Spleen (tissue), 13 donors: ENCODE measurements around the gene NDNF. TPM values are rescaled to one million over a fixed set of nuclear protein-coding genes. Genes with fewer than 3 reads are reported as not detected.
A peak's percentile ranks its signal among the peaks of the same experiment; 100 is the strongest.

ENCODE experiments used
- DNase-seq: peaks from one replicate; pipeline ENCODE4 v3.0.0-alpha.2; 2020
- H3K27ac ChIP-seq, 8 donors: fragments of 200-600 bp; sonication (generic) in 7 of 8; 1 replicate in 4 of 8; 2 replicates in 4 of 8; pipeline versions ENCODE4 v1.5.0 to v1.8.0; 2016 to 2021; ENCODE audit warnings: inconsistent platforms in 4 of 8, mild to moderate bottlenecking in 4 of 8, moderate library complexity in 1 of 8
- H3K27me3 ChIP-seq, 7 donors: fragments of 200-600 bp; sonication (generic) in 6 of 7; replicated peaks in 1 of 7; 1 replicate in 4 of 7; 2 replicates in 3 of 7; pipeline versions ENCODE4 v1.5.0 to v1.8.0; 2016 to 2021; ENCODE audit warnings: inconsistent platforms in 3 of 7, mild to moderate bottlenecking in 1 of 7
- H3K36me3 ChIP-seq, 6 donors: fragments of 200-600 bp; sonication (generic) in 5 of 6; 1 replicate in 4 of 6; 2 replicates in 2 of 6; pipeline versions ENCODE4 v1.5.0 to v1.8.0; 2016 to 2021; ENCODE audit warnings: inconsistent platforms in 2 of 6
- H3K4me1 ChIP-seq, 6 donors: fragments of 200-600 bp; sonication (generic) in 5 of 6; 1 replicate in 3 of 6; 2 replicates in 3 of 6; pipeline versions ENCODE4 v1.5.0 to v1.8.0; 2016 to 2021; ENCODE audit warnings: inconsistent platforms in 3 of 6
- H3K4me3 ChIP-seq, 8 donors: fragments of 200-600 bp; sonication (generic) in 7 of 8; 1 replicate in 4 of 8; 2 replicates in 4 of 8; pipeline versions ENCODE4 v1.5.0 to v1.8.0; 2016 to 2021; ENCODE audit warnings: inconsistent platforms in 4 of 8, mild to moderate bottlenecking in 4 of 8, moderate library complexity in 2 of 8
- H3K9me3 ChIP-seq, 8 donors: fragments of 200-600 bp; sonication (generic) in 7 of 8; 1 replicate in 4 of 8; 2 replicates in 4 of 8; pipeline versions ENCODE4 v1.5.0 to v1.8.0; 2016 to 2021; ENCODE audit warnings: inconsistent platforms in 4 of 8
- CTCF ChIP-seq, 11 experiments: fragments of 200-600 bp in 7 of 11; fragments of 450-650 bp in 4 of 11; sonication (generic) in 4 of 11; IDR thresholded peaks in 8 of 11; conservative IDR thresholded peaks in 3 of 11; 1 replicate in 7 of 11; 2 replicates in 4 of 11; pipeline versions ENCODE4 v1.4.0 to v1.8.0; 2016 to 2021; ENCODE audit warnings: antibody characterized with exemption in 11 of 11, inconsistent platforms in 4 of 11, mild to moderate bottlenecking in 1 of 11
- POLR2A ChIP-seq, 3 donors: fragments of 450-650 bp; IDR thresholded peaks; one replicate each; pipeline ENCODE4 v1.5.1; 2017; ENCODE audit warnings: antibody characterized with exemption in 3 of 3, mild to moderate bottlenecking in 1 of 3
- POLR2AphosphoS5 ChIP-seq, 3 donors: sonication (generic); formaldehyde crosslinking; IDR thresholded peaks; one replicate each; pipeline ENCODE4 v1.5.1; 2017; ENCODE audit warnings: antibody characterized with exemption in 3 of 3
- WGBS, 5 donors: extraction: QIAGEN DNeasy Blood & Tissue Kit in 3 of 5; methylation state at CpG; one replicate each; pipeline versions ENCODE4 v1.1.5 to v1.1.7; 2013 to 2018; 5-methylcytosine and 5-hydroxymethylcytosine counted together
- intact Hi-C: fragments of 100-400 bp; cut with DNase I; formaldehyde crosslinking; loops from one replicate; pipeline ENCODE4 v1.15.0; 2023; ENCODE audit warnings: low total_unique reads
- long read RNA-seq, 2 donors: transcript quantifications; one replicate each; lab custom pipeline, GENCODE V29; 2026
- polyA plus RNA-seq, 3 donors: library from polyadenylated mRNA; stranded (reverse); fragments of 200-250 nt; gene quantifications; one replicate each; pipeline ENCODE4 v1.2.1, GENCODE V29; 2013
- total RNA-seq, 7 donors: library from RNA; depleted of rRNA in 3 of 7; stranded (reverse); fragments of >200 nt in 3 of 7; fragmentation: NEBNext Ultra II Directional in 4 of 7; extraction: Animal tissue kit (Norgen Biotek cat#: 25700) in 4 of 7; gene quantifications; one replicate each; pipeline versions ENCODE4 v1.1.0 to v1.2.1, GENCODE V29; 2016 to 2021
- donor health status: healthy with polysubstance abuse.
- donor health status: DM: no; HTN: no; CAD: no; lungs with moderate emphysema.
- donor health status: DM: no; HTN: no; CAD: no.
- donor health status: Bipolar disorder and iron deficiency.
- donor health status: healthy.
- donor health status: DM: no; HTN: no; CAD: no.
- donor health status: DM: yes; HTN: yes; CAD: no.

NDNF gene
- under 1 TPM in 4 of 7 donors, not detected in 3; 0.20 to 0.82 (median 0.33) TPM for total RNA-seq
- polyA plus RNA-seq: under 1 TPM; 0.03 to 0.15 (median 0.08) TPM
- long read RNA-seq, donor 1: 0 reads
- long read RNA-seq, donor 2: 0 reads

- Histone ChIP-seq H3K4me1 (peaks cover 4 to 31% (median 23%) of the 10 kb centered on the region in 6 donors), H3K27ac (no peak within 1 kb of the TSS), H3K9me3 (no peaks in the 10 kb centered on the region), H3K36me3 (no peaks in the 10 kb centered on the region), H3K4me3 (peak within 1 kb of the TSS; percentile 10 to 73 (median 46)), H3K27me3 (peaks cover 0 to 90% (median 47%) of the 10 kb centered on the region in 7 donors)
- no peak for DNase-seq
- WGBS, 5 donors: 0 to 4% (median 1%) methylated on average over 41 to 76 of the region's 76 CpGs
- intact Hi-C loops: no loop called here
- TF ChIP-seq POLR2A (IDR thresholded peaks at IDR 0.05): no peak
- no peak for TF ChIP-seq POLR2AphosphoS5 (IDR thresholded peaks at IDR 0.05)
- TF ChIP-seq CTCF (IDR thresholded peaks at IDR 0.05 in 8 of 11, conservative IDR thresholded peaks at IDR 0.05 in 3 of 11): no peak
Observed at GRCh38 chr4:121072224-121073003, at the start of gene NDNF. TSS of gene NDNF (minus strand) at chr4:121072535. CDS start at chr4:121045837, 26,698 bp downstream.

GRCh38 chr4:121119715-121120114 lies 47.4 kb upstream of the NDNF start:
- H3K36me3 ChIP-seq: no peaks in the 10 kb centered on the region
- H3K27ac ChIP-seq: no peak overlapping the region
- 79 to 88% (median 83%) methylated on average over 1 of the region's 1 CpG for WGBS, 5 donors
- H3K27me3 ChIP-seq: no peaks in the 10 kb centered on the region
- DNase-seq: no peak
- H3K4me3 ChIP-seq: no peak overlapping the region
- intact Hi-C loops: no loop called here
- TF ChIP-seq POLR2AphosphoS5 (IDR thresholded peaks at IDR 0.05): no peak
- no peaks in the 10 kb centered on the region for H3K9me3 ChIP-seq
- no peaks in the 10 kb centered on the region for H3K4me1 ChIP-seq

GRCh38 chr4:121118344-121118743 lies 46.0 kb upstream of the NDNF start:
- TF ChIP-seq POLR2A (IDR thresholded peaks at IDR 0.05) (no peak), POLR2AphosphoS5 (IDR thresholded peaks at IDR 0.05) (no peak), CTCF (IDR thresholded peaks at IDR 0.05 in 8 of 11, conservative IDR thresholded peaks at IDR 0.05 in 3 of 11) (no peak)
- H3K27ac ChIP-seq: no peak overlapping the region
- no peaks in the 10 kb centered on the region for H3K36me3 ChIP-seq
- 73 to 92% (median 80%) methylated on average over 2 of the region's 2 CpGs for whole genome bisulfite sequencing, 5 donors
- H3K4me1 ChIP-seq: no peaks in the 10 kb centered on the region
- no peaks in the 10 kb centered on the region for H3K9me3 ChIP-seq
- H3K27me3 ChIP-seq: no peaks in the 10 kb centered on the region
- intact Hi-C loops: no loop called here
- DNase-seq: no peak
- no peak overlapping the region for H3K4me3 ChIP-seq

GRCh38 chr4:121114756-121115155 lies 42.4 kb upstream of the NDNF start:
- H3K9me3 ChIP-seq: no peaks in the 10 kb centered on the region
- H3K27ac ChIP-seq: no peak overlapping the region
- DNase-seq: no peak
- no peak for TF ChIP-seq POLR2A (IDR thresholded peaks at IDR 0.05)
- no peak for TF ChIP-seq CTCF (IDR thresholded peaks at IDR 0.05 in 8 of 11, conservative IDR thresholded peaks at IDR 0.05 in 3 of 11)
- TF ChIP-seq POLR2AphosphoS5 (IDR thresholded peaks at IDR 0.05): no peak
- intact Hi-C loops: no loop called here
- H3K36me3 ChIP-seq: no peaks in the 10 kb centered on the region
- 84 to 97% (median 86%) methylated on average over 1 of the region's 1 CpG for WGBS, 5 donors
- no peaks in the 10 kb centered on the region for H3K27me3 ChIP-seq
- H3K4me3 ChIP-seq: no peak overlapping the region
- no peaks in the 10 kb centered on the region for H3K4me1 ChIP-seq
